GM21360 (cell line): ENCODE data around the gene CFAP54.
"Not testable (repeated sequence)": the region's sequence is repeated elsewhere in the genome, so short reads cannot be mapped to it uniquely, and the experiment has no call there.

ENCODE experiments used
- ATAC-seq: cut with Tn5 transposase; IDR thresholded peaks from one replicate; pipeline ENCODE4 v1.9.1; 2021; ENCODE audit warnings: mild to moderate bottlenecking, moderate library complexity; ENCODE audit not compliant: unreplicated experiment

The CFAP54 gene

GRCh38 chr12:96606134-96606533, 116.8 kb downstream of the CFAP54 start:
- ATAC-seq = no peak

GRCh38 chr12:96606644-96607043, 117.3 kb downstream of the CFAP54 start:
- no peak for ATAC-seq

GRCh38 chr12:96617178-96617577, 127.8 kb downstream of the CFAP54 start:
- no peak for ATAC-seq

GRCh38 chr12:96623155-96623554, 133.8 kb downstream of the CFAP54 start:
- ATAC-seq = no peak

- ATAC-seq = no peak
These were observed 134.4 kb downstream of the CFAP54 start for GRCh38 chr12:96623656-96624217.

GRCh38 chr12:96635844-96636243, 146.5 kb downstream of the CFAP54 start:
- no peak for ATAC-seq

GRCh38 chr12:96636895-96637294, 147.5 kb downstream of the CFAP54 start:
- no peak for ATAC-seq

GRCh38 chr12:96648923-96649322, 159.5 kb downstream of the CFAP54 start:
- ATAC-seq = no peak

- ATAC-seq = no peak
These were observed 163.5 kb downstream of the CFAP54 start for GRCh38 chr12:96652870-96653269.

- no peak for ATAC-seq
These were observed 168.7 kb downstream of the CFAP54 start for GRCh38 chr12:96658075-96658474.

- ATAC-seq = no peak
These were observed 180.4 kb downstream of the CFAP54 start for GRCh38 chr12:96669786-96670185.

- no peak for ATAC-seq
These were observed 181.0 kb downstream of the CFAP54 start for GRCh38 chr12:96670334-96670899.

GRCh38 chr12:96675519-96675918, 186.1 kb downstream of the CFAP54 start:
- not testable (repeated sequence) for ATAC-seq

- no peak for ATAC-seq
These were observed 188.0 kb downstream of the CFAP54 start for GRCh38 chr12:96677363-96677762.

- ATAC-seq = no peak
These were observed 198.3 kb downstream of the CFAP54 start for GRCh38 chr12:96687719-96688118.

GRCh38 chr12:96698521-96698920, 209.1 kb downstream of the CFAP54 start:
- no peak for ATAC-seq

- no peak for ATAC-seq
These were observed 209.6 kb downstream of the CFAP54 start for GRCh38 chr12:96698965-96699364.

- ATAC-seq = no peak
These were observed 212.5 kb downstream of the CFAP54 start for GRCh38 chr12:96701856-96702255.

GRCh38 chr12:96710127-96710745, 220.9 kb downstream of the CFAP54 start:
- ATAC-seq = no peak

- ATAC-seq = no peak
These were observed 222.0 kb downstream of the CFAP54 start for GRCh38 chr12:96711364-96711763.

GRCh38 chr12:96714199-96714598, 224.8 kb downstream of the CFAP54 start:
- no peak for ATAC-seq

- peak; percentile 86 for ATAC-seq
These were observed 230.4 kb downstream of the CFAP54 start for GRCh38 chr12:96719660-96720362.
